ENCODE results near the gene SLC29A3. TPM values are rescaled to one million over a fixed set of nuclear protein-coding genes. Genes with fewer than 3 reads are reported as not detected.

The SLC29A3 gene
- total and polyA plus RNA-seq, 2 donors (not counting 1 experiment from before 2014, with no cell fraction given), result 0.90 to 2.3 TPM

GRCh38 chr10:71314694-71315225, 4.3 kb upstream of the SLC29A3 start:
- H3K79me2 ChIP-seq (ENCODE audit: control insufficient read depth, insufficient read depth, low read length), result no peaks in the 10 kb centered on the region
- no peak overlapping the region for H3K9ac ChIP-seq (ENCODE audit: insufficient read depth, low read length)
- TF ChIP-seq, protein P1, sequence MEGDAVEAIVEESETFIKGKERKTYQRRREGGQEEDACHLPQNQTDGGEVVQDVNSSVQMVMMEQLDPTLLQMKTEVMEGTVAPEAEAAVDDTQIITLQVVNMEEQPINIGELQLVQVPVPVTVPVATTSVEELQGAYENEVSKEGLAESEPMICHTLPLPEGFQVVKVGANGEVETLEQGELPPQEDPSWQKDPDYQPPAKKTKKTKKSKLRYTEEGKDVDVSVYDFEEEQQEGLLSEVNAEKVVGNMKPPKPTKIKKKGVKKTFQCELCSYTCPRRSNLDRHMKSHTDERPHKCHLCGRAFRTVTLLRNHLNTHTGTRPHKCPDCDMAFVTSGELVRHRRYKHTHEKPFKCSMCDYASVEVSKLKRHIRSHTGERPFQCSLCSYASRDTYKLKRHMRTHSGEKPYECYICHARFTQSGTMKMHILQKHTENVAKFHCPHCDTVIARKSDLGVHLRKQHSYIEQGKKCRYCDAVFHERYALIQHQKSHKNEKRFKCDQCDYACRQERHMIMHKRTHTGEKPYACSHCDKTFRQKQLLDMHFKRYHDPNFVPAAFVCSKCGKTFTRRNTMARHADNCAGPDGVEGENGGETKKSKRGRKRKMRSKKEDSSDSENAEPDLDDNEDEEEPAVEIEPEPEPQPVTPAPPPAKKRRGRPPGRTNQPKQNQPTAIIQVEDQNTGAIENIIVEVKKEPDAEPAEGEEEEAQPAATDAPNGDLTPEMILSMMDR (conservative IDR thresholded peaks at IDR 0.05 in 1 of 2, IDR thresholded peaks at IDR 0.05 in 1 of 2; ENCODE audit: low read depth in 1 of 2, low read length in 2 of 2), result no peak
- no peak for TF ChIP-seq EZH2 (IDR thresholded peaks at IDR 0.05; ENCODE audit: low read length, missing control alignments)
- no peaks in the 10 kb centered on the region for H3K9me3 ChIP-seq (ENCODE audit: control insufficient read depth, insufficient read depth, low read depth, low read length)
- no peak for DNase-seq (ENCODE audit: low read depth in 2 of 2)
- no peaks in the 10 kb centered on the region for H3K36me3 ChIP-seq (ENCODE audit: control insufficient read depth, insufficient read depth, low read length)
- H3K4me3 ChIP-seq (replicated peaks in 1 of 4; ENCODE audit: control extremely low read depth in 1 of 4, insufficient read depth in 1 of 4, low read depth in 3 of 4, low read length in 4 of 4), result no peak overlapping the region
- no peaks in the 10 kb centered on the region for H3K4me1 ChIP-seq (ENCODE audit: control insufficient read depth, extremely low read depth, insufficient read depth, low read length)
- H2AFZ ChIP-seq (ENCODE audit: low read length), result peak overlapping the region; percentile 10
- peak overlapping the region; percentile 29 for H3K4me2 ChIP-seq (ENCODE audit: extremely low read depth, insufficient read depth, low read length)
- H3K27ac ChIP-seq (ENCODE audit: insufficient read depth, low read length), result no peak overlapping the region
- no peaks in the 10 kb centered on the region for H4K20me1 ChIP-seq (ENCODE audit: control insufficient read depth, extremely low read depth, insufficient read depth, low read length)
- no peaks in the 10 kb centered on the region for H3K27me3 ChIP-seq (ENCODE audit: control insufficient read depth, insufficient read depth, low read length)

GRCh38 chr10:71316056-71316785, 2.8 kb upstream of the SLC29A3 start:
- Histone ChIP-seq H4K20me1 (ENCODE audit: control insufficient read depth, extremely low read depth, insufficient read depth, low read length) (no peaks in the 10 kb centered on the region), H3K4me1 (ENCODE audit: control insufficient read depth, extremely low read depth, insufficient read depth, low read length) (no peaks in the 10 kb centered on the region), H3K27ac (ENCODE audit: insufficient read depth, low read length) (no peak overlapping the region), H3K9me3 (ENCODE audit: control insufficient read depth, insufficient read depth, low read depth, low read length) (no peaks in the 10 kb centered on the region), H3K79me2 (ENCODE audit: control insufficient read depth, insufficient read depth, low read length) (no peaks in the 10 kb centered on the region), H3K4me2 (ENCODE audit: extremely low read depth, insufficient read depth, low read length) (no peak overlapping the region), H3K4me3 (replicated peaks in 1 of 4; ENCODE audit: control extremely low read depth in 1 of 4, insufficient read depth in 1 of 4, low read depth in 3 of 4, low read length in 4 of 4) (no peak overlapping the region), H3K9ac (ENCODE audit: insufficient read depth, low read length) (no peak overlapping the region), H3K36me3 (ENCODE audit: control insufficient read depth, insufficient read depth, low read length) (no peaks in the 10 kb centered on the region), H3K27me3 (ENCODE audit: control insufficient read depth, insufficient read depth, low read length) (no peaks in the 10 kb centered on the region), H2AFZ (ENCODE audit: low read length) (no peak overlapping the region)
- TF ChIP-seq, protein P1 (conservative IDR thresholded peaks at IDR 0.05 in 1 of 2, IDR thresholded peaks at IDR 0.05 in 1 of 2; ENCODE audit: low read depth in 1 of 2, low read length in 2 of 2), result no peak
- no peak for TF ChIP-seq EZH2 (IDR thresholded peaks at IDR 0.05; ENCODE audit: low read length, missing control alignments)
- peak in 1 of 2 donors; percentile 13 for DNase-seq (ENCODE audit: low read depth in 2 of 2)

DNA sequence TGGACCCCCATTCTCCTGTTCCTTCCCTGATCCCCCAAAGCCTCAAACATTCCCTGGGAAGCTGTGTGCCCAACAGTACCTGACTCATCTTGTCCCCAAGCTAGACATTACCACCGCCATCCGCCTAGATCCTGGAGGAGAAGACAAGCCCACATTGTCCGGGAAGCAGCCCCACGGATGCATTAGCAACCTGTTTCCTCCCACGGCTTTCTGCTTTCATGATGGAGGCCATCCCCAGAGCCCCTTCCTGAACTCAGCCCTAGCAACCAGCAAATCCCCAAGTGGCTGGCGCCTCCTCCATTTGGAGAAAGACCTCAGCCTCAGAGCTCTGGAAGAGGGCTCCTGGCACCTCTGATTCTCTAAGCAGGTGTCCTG, 2.3 kb upstream of the SLC29A3 start:
- Histone ChIP-seq H3K36me3 (ENCODE audit: control insufficient read depth, insufficient read depth, low read length) (no peaks in the 10 kb centered on the region), H3K27ac (ENCODE audit: insufficient read depth, low read length) (no peak overlapping the region), H2AFZ (ENCODE audit: low read length) (no peak overlapping the region), H3K4me1 (ENCODE audit: control insufficient read depth, extremely low read depth, insufficient read depth, low read length) (no peaks in the 10 kb centered on the region), H3K4me3 (replicated peaks in 1 of 4; ENCODE audit: control extremely low read depth in 1 of 4, insufficient read depth in 1 of 4, low read depth in 3 of 4, low read length in 4 of 4) (no peak overlapping the region), H3K9ac (ENCODE audit: insufficient read depth, low read length) (no peak overlapping the region), H3K9me3 (ENCODE audit: control insufficient read depth, insufficient read depth, low read depth, low read length) (no peaks in the 10 kb centered on the region), H3K4me2 (ENCODE audit: extremely low read depth, insufficient read depth, low read length) (no peak overlapping the region), H4K20me1 (ENCODE audit: control insufficient read depth, extremely low read depth, insufficient read depth, low read length) (no peaks in the 10 kb centered on the region), H3K79me2 (ENCODE audit: control insufficient read depth, insufficient read depth, low read length) (no peaks in the 10 kb centered on the region), H3K27me3 (ENCODE audit: control insufficient read depth, insufficient read depth, low read length) (no peaks in the 10 kb centered on the region)
- TF ChIP-seq, protein P1 (conservative IDR thresholded peaks at IDR 0.05 in 1 of 2, IDR thresholded peaks at IDR 0.05 in 1 of 2; ENCODE audit: low read depth in 1 of 2, low read length in 2 of 2), result no peak
- no peak for TF ChIP-seq EZH2 (IDR thresholded peaks at IDR 0.05; ENCODE audit: low read length, missing control alignments)
- no peak for DNase-seq (ENCODE audit: low read depth in 2 of 2)
